Heart right ventricle (tissue), 16 donors: ENCODE results near the gene MYO1F. TPM values are rescaled to one million over a fixed set of nuclear protein-coding genes. Genes with fewer than 3 reads are reported as not detected.

Source experiments
- ATAC-seq, 8 donors: fragments of 200-7000 bp; cut with Tn5 transposase; one replicate each; pipeline ENCODE4 v1.9.1; 2020; ENCODE audit warnings: mild to moderate bottlenecking in 8 of 8, moderate library complexity in 8 of 8, moderate number of reproducible peaks in 1 of 8
- DNase-seq, 2 donors: peaks; one replicate each; pipeline ENCODE4 v3.0.0-alpha.2; 2020
- H3K27ac ChIP-seq, 10 donors: fragments of 200-600 bp; sonication (generic) in 2 of 10; one replicate each; pipeline versions ENCODE4 v1.5.0 to v1.8.0; 2020 to 2022; ENCODE audit warnings: mild to moderate bottlenecking in 3 of 10
- H3K27me3 ChIP-seq, 7 donors: fragments of 200-600 bp; one replicate each; pipeline ENCODE4 v1.8.0; 2021 to 2022; ENCODE audit warnings: mild to moderate bottlenecking in 2 of 7
- H3K36me3 ChIP-seq, 9 donors: fragments of 200-600 bp; sonication (generic) in 1 of 9; one replicate each; pipeline versions ENCODE4 v1.5.0 to v1.8.0; 2020 to 2022; ENCODE audit warnings: mild to moderate bottlenecking in 2 of 9
- H3K4me1 ChIP-seq, 9 donors: fragments of 200-600 bp; sonication (generic) in 1 of 9; one replicate each; pipeline versions ENCODE4 v1.5.0 to v1.8.0; 2020 to 2022; ENCODE audit warnings: mild to moderate bottlenecking in 4 of 9
- H3K4me3 ChIP-seq, 10 donors: fragments of 200-600 bp; sonication (generic) in 2 of 10; one replicate each; pipeline versions ENCODE4 v1.5.0 to v1.8.0; 2020 to 2022; ENCODE audit warnings: mild to moderate bottlenecking in 7 of 10, moderate library complexity in 2 of 10
- H3K9me3 ChIP-seq, 11 donors: fragments of 200-600 bp in 10 of 11; sonication (generic) in 2 of 11; one replicate each; pipeline versions ENCODE4 v1.5.0 to v1.8.0; 2013 to 2022; ENCODE audit warnings: mild to moderate bottlenecking in 2 of 11, control low read depth in 1 of 11, moderate library complexity in 1 of 11
- WGBS, 2 donors: extraction: QIAGEN DNeasy Blood & Tissue Kit; methylation state at CpG; one replicate each; pipeline ENCODE4 v1.1.7; 2013; ENCODE audit warnings: inconsistent platforms in 1 of 2; 5-methylcytosine and 5-hydroxymethylcytosine counted together
- intact Hi-C, 10 donors: fragments of 100-400 bp; cut with DNase I; formaldehyde crosslinking; loops; one replicate each; pipeline versions ENCODE4 v1.11.1 to v1.14.2; 2022
- polyA plus RNA-seq, 2 donors: library from polyadenylated mRNA; stranded (reverse); fragments of 200-250 nt; gene quantifications; one replicate each; pipeline ENCODE4 v1.2.3, GENCODE V29; 2013
- total RNA-seq, 10 donors: library from RNA; stranded (reverse); fragmentation: NEBNext Ultra II Directional in 3 of 10; extraction: Animal tissue kit (Norgen Biotek cat#: 25700) in 3 of 10; gene quantifications; one replicate each; pipeline versions ENCODE4 v1.2.1 to v1.2.4, GENCODE V29; 2021 to 2023
- TF ChIP-seq, protein P1 (sequence below), 9 donors: fragments of 200-600 bp; sonication (generic) in 2 of 9; IDR thresholded peaks; one replicate each; pipeline versions ENCODE4 v1.5.0 to v1.8.0; 2021 to 2022; ENCODE audit warnings: antibody characterized with exemption in 9 of 9, mild to moderate bottlenecking in 5 of 9, moderate library complexity in 1 of 9
- donor health status: Arrhythmogenic right ventricular cardiomyopathy.
- donor health status: ischemic (EF 13 %, LVEDD 7.1; RV severe dilation, severe dysfunction).
- donor health status: healthy with polysubstance abuse.
- donor health status: DM: no; HTN: yes; CAD: no.
- donor health status: DM: no; HTN: no; CAD: no.
- donor health status: ischemic (EF 25% LVEDD 6.9; RV normal size, moderate dysfunction).
- donor health status: ischemic (EF 25% LVEDD 5.7; RV mildly dilated, moderate dysfunction).
- donor health status: healthy.
- donor health status: DM: yes; HTN: yes; CAD: no.
- donor health status: Ischemic cardiomyopathy.
- donor health status: ischemic (EF 35%, LVEDD 5.7; RV mildly dilated, moderate dysfunction).
- donor health status: nonischemic (EF 11% LVEDD 7.7; RV severe dilation, severe dysfunction).
- donor health status: DM: yes; HTN: yes; CAD: no.
- donor health status: PGD.
- donor health status: ischemic (EF 29% LVEDD 5.4; RV normal size, mild dysfunction).
- donor health status: nonischemic (EF 23%, LVEDD 6.1; RV moderate dilation, normal function).

MYO1F gene
- total and polyA plus RNA-seq, 12 donors: 2.0 to 25.7 (median 6.5) TPM

- no peaks in the 10 kb centered on the region for H3K27me3 ChIP-seq
- H3K36me3 ChIP-seq: peaks cover 0 to 70% (median 0%) of the 10 kb centered on the region in 9 donors
- TF ChIP-seq, protein P1, sequence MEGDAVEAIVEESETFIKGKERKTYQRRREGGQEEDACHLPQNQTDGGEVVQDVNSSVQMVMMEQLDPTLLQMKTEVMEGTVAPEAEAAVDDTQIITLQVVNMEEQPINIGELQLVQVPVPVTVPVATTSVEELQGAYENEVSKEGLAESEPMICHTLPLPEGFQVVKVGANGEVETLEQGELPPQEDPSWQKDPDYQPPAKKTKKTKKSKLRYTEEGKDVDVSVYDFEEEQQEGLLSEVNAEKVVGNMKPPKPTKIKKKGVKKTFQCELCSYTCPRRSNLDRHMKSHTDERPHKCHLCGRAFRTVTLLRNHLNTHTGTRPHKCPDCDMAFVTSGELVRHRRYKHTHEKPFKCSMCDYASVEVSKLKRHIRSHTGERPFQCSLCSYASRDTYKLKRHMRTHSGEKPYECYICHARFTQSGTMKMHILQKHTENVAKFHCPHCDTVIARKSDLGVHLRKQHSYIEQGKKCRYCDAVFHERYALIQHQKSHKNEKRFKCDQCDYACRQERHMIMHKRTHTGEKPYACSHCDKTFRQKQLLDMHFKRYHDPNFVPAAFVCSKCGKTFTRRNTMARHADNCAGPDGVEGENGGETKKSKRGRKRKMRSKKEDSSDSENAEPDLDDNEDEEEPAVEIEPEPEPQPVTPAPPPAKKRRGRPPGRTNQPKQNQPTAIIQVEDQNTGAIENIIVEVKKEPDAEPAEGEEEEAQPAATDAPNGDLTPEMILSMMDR (IDR thresholded peaks at IDR 0.05): no peak
- DNase-seq: no peak
- 71 to 79% methylated on average over 10 of the region's 10 CpGs for WGBS, 2 donors
- H3K9me3 ChIP-seq: no peaks in the 10 kb centered on the region
- peaks cover 0 to 2% (median 0%) of the 10 kb centered on the region in 9 donors for H3K4me1 ChIP-seq
- H3K27ac ChIP-seq: no peak overlapping the region
- ATAC-seq: no peak
- no peak overlapping the region for H3K4me3 ChIP-seq
- intact Hi-C loops: no loop called here
Observed at GRCh38 chr19:8552810-8553209, 24.4 kb downstream of the MYO1F start.

- DNase-seq: no peak
- Histone ChIP-seq H3K4me1 (no peaks in the 10 kb centered on the region), H3K4me3 (no peak overlapping the region), H3K9me3 (no peaks in the 10 kb centered on the region), H3K27ac (no peak overlapping the region), H3K27me3 (no peaks in the 10 kb centered on the region), H3K36me3 (peaks cover 0 to 95% (median 0%) of the 10 kb centered on the region in 9 donors)
- intact Hi-C loops: no loop called here
- no peak for ATAC-seq
- TF ChIP-seq, protein P1 (IDR thresholded peaks at IDR 0.05): no peak
- 91 to 94% methylated on average over 15 of the region's 15 CpGs for WGBS, 2 donors
Observed at GRCh38 chr19:8550070-8550469, 27.2 kb downstream of the MYO1F start.

- H3K4me1 ChIP-seq: peaks cover 0 to 3% (median 0%) of the 10 kb centered on the region in 9 donors
- H3K27ac ChIP-seq: no peak overlapping the region
- H3K36me3 ChIP-seq: peaks cover 0 to 90% (median 0%) of the 10 kb centered on the region in 9 donors
- no peaks in the 10 kb centered on the region for H3K9me3 ChIP-seq
- ATAC-seq (no peak), DNase-seq (no peak)
- H3K4me3 ChIP-seq: no peak overlapping the region
- TF ChIP-seq, protein P1 (IDR thresholded peaks at IDR 0.05): no peak
- no peaks in the 10 kb centered on the region for H3K27me3 ChIP-seq
- intact Hi-C loops: no loop called here
- WGBS, 2 donors: 96 to 99% methylated on average over 8 of the region's 8 CpGs
Observed at GRCh38 chr19:8545743-8546142, 31.5 kb downstream of the MYO1F start.

DNA sequence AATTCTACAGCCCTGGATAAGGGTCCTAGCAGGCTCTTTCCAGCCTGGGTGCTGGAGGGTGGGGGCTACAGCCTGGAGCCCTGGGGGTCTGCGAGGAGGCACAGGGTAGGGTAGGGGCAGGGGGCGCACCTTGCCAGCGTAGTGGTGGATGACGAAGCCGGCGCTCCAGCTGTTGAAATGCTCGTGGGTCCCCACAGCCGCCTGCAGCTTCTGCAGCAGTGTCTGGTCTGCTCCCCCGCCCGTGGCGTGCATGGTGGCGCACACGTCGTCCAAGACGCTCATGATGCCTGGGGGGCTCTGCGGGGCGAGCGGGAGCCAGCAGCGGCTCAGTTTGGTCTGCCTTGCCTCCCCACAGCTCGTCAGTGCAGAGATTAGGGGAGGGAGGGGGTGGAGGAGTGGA, 33.1 kb downstream of the MYO1F start:
- H3K36me3 ChIP-seq: peaks cover 0 to 88% (median 0%) of the 10 kb centered on the region in 9 donors
- 97% methylated on average over 20 of the region's 20 CpGs for WGBS, 2 donors
- no peak for ATAC-seq

More for the DNA sequence above, 33.1 kb downstream of the MYO1F start:
- TF ChIP-seq, protein P1 (IDR thresholded peaks at IDR 0.05): no peak
- Histone ChIP-seq H3K4me1 (peaks cover 0 to 10% (median 0%) of the 10 kb centered on the region in 9 donors), H3K27ac (no peak overlapping the region), H3K9me3 (no peaks in the 10 kb centered on the region), H3K4me3 (no peak overlapping the region), H3K27me3 (no peaks in the 10 kb centered on the region)
- intact Hi-C loops: no loop called here
- DNase-seq: no peak
